Measurements from ENCODE around the gene ADCY2.

DNA sequence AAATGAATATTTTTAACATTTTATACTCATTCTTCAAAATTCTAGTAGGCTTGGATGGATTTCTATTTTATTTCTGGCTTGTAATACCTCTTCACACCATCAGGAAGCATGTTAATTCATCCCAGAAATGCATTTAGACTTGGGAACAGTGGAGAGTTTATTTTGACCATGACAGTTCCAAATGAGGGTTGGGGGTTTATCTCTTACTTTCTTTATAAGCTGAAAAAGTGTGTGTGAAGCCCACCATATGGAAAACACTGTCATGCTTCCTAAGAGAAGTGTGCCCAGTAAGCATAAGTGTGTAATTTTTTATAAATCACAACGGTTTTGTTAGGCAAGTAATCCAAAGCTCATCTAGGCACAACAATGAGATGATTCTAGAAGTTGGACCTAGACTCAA, 215.6 kb downstream of the ADCY2 start:
- TF ChIP-seq CTCF (IDR thresholded peaks at IDR 0.05; ENCODE audit: low read depth, low read length), result no peak
- TF ChIP-seq EZH2phosphoT487 (IDR thresholded peaks at IDR 0.05; ENCODE audit: low read depth), result no peak

All from OCI-LY3 (cell line).